ENCODE results near the gene LEUTX. TPM values are rescaled to one million over a fixed set of nuclear protein-coding genes. Genes with fewer than 3 reads are reported as not detected.

Gene LEUTX
- total RNA-seq: not detected

DNA sequence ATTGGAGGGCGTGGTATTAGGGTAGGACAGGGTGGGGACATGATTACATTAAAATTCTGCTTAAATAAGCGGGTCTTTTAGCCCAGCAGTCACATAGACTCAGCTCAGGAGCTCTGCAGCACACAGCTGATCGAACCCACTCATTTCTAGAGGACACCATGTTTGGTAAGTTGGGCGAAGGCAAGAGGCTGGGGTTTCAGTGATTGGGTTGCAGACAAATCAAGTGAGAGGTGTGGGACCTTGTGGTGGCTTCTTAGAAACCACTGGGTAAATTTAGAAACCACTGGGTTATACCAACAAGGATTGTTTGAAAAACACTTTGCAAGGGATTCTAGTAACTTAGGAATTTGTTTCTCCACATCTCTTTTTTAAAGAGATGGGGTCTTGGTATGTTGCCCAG is at the start of gene LEUTX:
LEUTX (plus strand) TSS at position 92 of the 400 bp plus-strand sequence; CDS start at position 159, 67 bp downstream.
- no peak within 1 kb of the TSS for H3K9ac ChIP-seq (ENCODE audit: low read depth in 1 of 3, low read length in 3 of 3)
- no peaks in the 10 kb centered on the region for H3K9me3 ChIP-seq (ENCODE audit: control insufficient read depth in 3 of 3, low read length in 3 of 3)
- H3K27ac ChIP-seq (ENCODE audit: low read depth, low read length): no peak within 1 kb of the TSS
- H3K36me3 ChIP-seq (ENCODE audit: control insufficient read depth in 3 of 3, insufficient read depth in 3 of 3, low read length in 3 of 3): no peaks in the 10 kb centered on the region
- no peaks in the 10 kb centered on the region for H3K27me3 ChIP-seq (ENCODE audit: control insufficient read depth in 3 of 3, insufficient read depth in 3 of 3, low read length in 3 of 3)
- H3K4me3 ChIP-seq (ENCODE audit: low read length in 3 of 3): no peak within 1 kb of the TSS
- H3K4me1 ChIP-seq (ENCODE audit: control insufficient read depth in 3 of 3, insufficient read depth in 3 of 3, low read length in 3 of 3): no peaks in the 10 kb centered on the region

- Histone ChIP-seq H3K9me3 (ENCODE audit: control insufficient read depth in 3 of 3, low read length in 3 of 3) (no peaks in the 10 kb centered on the region), H3K27ac (ENCODE audit: low read depth, low read length) (no peak overlapping the region), H3K4me1 (ENCODE audit: control insufficient read depth in 3 of 3, insufficient read depth in 3 of 3, low read length in 3 of 3) (no peaks in the 10 kb centered on the region), H3K4me3 (ENCODE audit: low read length in 3 of 3) (no peak overlapping the region), H3K9ac (ENCODE audit: low read depth in 1 of 3, low read length in 3 of 3) (no peak overlapping the region), H3K27me3 (ENCODE audit: control insufficient read depth in 3 of 3, insufficient read depth in 3 of 3, low read length in 3 of 3) (peaks cover 0 to 6% (median 0%) of the 10 kb centered on the region in 3 donors), H3K36me3 (ENCODE audit: control insufficient read depth in 3 of 3, insufficient read depth in 3 of 3, low read length in 3 of 3) (no peaks in the 10 kb centered on the region)
Measured at GRCh38 chr19:39729594-39729993, 49.1 kb upstream of the LEUTX start.

- no peak overlapping the region for H3K9ac ChIP-seq (ENCODE audit: low read depth in 1 of 3, low read length in 3 of 3)
- H3K4me1 ChIP-seq (ENCODE audit: control insufficient read depth in 3 of 3, insufficient read depth in 3 of 3, low read length in 3 of 3): no peaks in the 10 kb centered on the region
- no peak overlapping the region for H3K4me3 ChIP-seq (ENCODE audit: low read length in 3 of 3)
- H3K9me3 ChIP-seq (ENCODE audit: control insufficient read depth in 3 of 3, low read length in 3 of 3): no peaks in the 10 kb centered on the region
- H3K36me3 ChIP-seq (ENCODE audit: control insufficient read depth in 3 of 3, insufficient read depth in 3 of 3, low read length in 3 of 3): no peaks in the 10 kb centered on the region
- no peak overlapping the region for H3K27ac ChIP-seq (ENCODE audit: low read depth, low read length)
- H3K27me3 ChIP-seq (ENCODE audit: control insufficient read depth in 3 of 3, insufficient read depth in 3 of 3, low read length in 3 of 3): peaks cover 0 to 6% (median 0%) of the 10 kb centered on the region in 3 donors
Measured at GRCh38 chr19:39731685-39732084, 47.0 kb upstream of the LEUTX start.

- Histone ChIP-seq H3K9me3 (ENCODE audit: control insufficient read depth in 3 of 3, low read length in 3 of 3) (no peaks in the 10 kb centered on the region), H3K36me3 (ENCODE audit: control insufficient read depth in 3 of 3, insufficient read depth in 3 of 3, low read length in 3 of 3) (no peaks in the 10 kb centered on the region), H3K9ac (ENCODE audit: low read depth in 1 of 3, low read length in 3 of 3) (no peak overlapping the region), H3K4me3 (ENCODE audit: low read length in 3 of 3) (no peak overlapping the region), H3K27ac (ENCODE audit: low read depth, low read length) (no peak overlapping the region), H3K4me1 (ENCODE audit: control insufficient read depth in 3 of 3, insufficient read depth in 3 of 3, low read length in 3 of 3) (no peaks in the 10 kb centered on the region), H3K27me3 (ENCODE audit: control insufficient read depth in 3 of 3, insufficient read depth in 3 of 3, low read length in 3 of 3) (peaks cover 0 to 7% (median 7%) of the 10 kb centered on the region in 3 donors)
Measured at GRCh38 chr19:39733841-39734240, 44.8 kb upstream of the LEUTX start.

DNA sequence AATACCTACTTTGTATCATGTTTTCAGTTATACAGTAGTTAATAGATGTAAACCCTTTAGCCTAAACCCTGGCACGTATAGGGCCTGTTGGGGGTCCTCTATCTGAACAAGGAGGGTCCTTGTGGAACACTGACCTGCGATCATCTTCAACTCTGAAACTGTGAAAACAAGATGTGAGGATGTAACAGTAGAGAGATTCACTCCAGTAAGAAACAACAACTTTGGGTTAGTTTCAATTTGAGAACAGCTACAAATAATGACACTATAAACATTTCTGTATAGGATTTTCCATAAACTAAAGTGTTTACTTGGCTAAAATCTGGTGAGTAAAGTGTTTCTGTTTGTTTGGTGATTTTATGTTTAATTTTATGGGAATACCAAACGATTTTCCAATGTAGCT is 43.0 kb upstream of the LEUTX start:
- Histone ChIP-seq H3K4me1 (ENCODE audit: control insufficient read depth in 3 of 3, insufficient read depth in 3 of 3, low read length in 3 of 3) (no peaks in the 10 kb centered on the region), H3K9ac (ENCODE audit: low read depth in 1 of 3, low read length in 3 of 3) (no peak overlapping the region), H3K27ac (ENCODE audit: low read depth, low read length) (no peak overlapping the region), H3K4me3 (ENCODE audit: low read length in 3 of 3) (no peak overlapping the region), H3K9me3 (ENCODE audit: control insufficient read depth in 3 of 3, low read length in 3 of 3) (no peaks in the 10 kb centered on the region), H3K27me3 (ENCODE audit: control insufficient read depth in 3 of 3, insufficient read depth in 3 of 3, low read length in 3 of 3) (peaks cover 0 to 7% (median 7%) of the 10 kb centered on the region in 3 donors), H3K36me3 (ENCODE audit: control insufficient read depth in 3 of 3, insufficient read depth in 3 of 3, low read length in 3 of 3) (no peaks in the 10 kb centered on the region)

DNA sequence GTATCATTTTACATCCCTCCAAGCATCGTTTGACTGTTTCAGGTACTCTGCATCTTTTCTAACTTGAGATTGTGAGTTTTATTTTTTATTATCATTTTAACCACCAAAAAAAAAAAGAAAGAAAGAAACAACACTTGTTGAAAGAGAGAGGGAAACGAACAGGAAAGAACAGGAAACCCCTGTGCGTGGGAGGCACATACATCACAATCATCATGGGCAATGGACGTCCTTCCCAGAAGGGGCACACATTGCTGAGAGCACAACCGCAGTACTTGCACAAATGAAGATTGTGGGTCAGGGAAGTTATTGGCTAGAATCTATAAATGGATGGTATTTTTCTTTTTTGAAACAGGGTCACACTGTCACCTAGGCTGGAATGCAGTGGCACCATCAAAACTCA is 42.6 kb upstream of the LEUTX start:
- Histone ChIP-seq H3K27me3 (ENCODE audit: control insufficient read depth in 3 of 3, insufficient read depth in 3 of 3, low read length in 3 of 3) (peaks cover 0 to 7% (median 7%) of the 10 kb centered on the region in 3 donors), H3K9me3 (ENCODE audit: control insufficient read depth in 3 of 3, low read length in 3 of 3) (no peaks in the 10 kb centered on the region), H3K9ac (ENCODE audit: low read depth in 1 of 3, low read length in 3 of 3) (no peak overlapping the region), H3K4me3 (ENCODE audit: low read length in 3 of 3) (no peak overlapping the region), H3K27ac (ENCODE audit: low read depth, low read length) (no peak overlapping the region), H3K4me1 (ENCODE audit: control insufficient read depth in 3 of 3, insufficient read depth in 3 of 3, low read length in 3 of 3) (no peaks in the 10 kb centered on the region), H3K36me3 (ENCODE audit: control insufficient read depth in 3 of 3, insufficient read depth in 3 of 3, low read length in 3 of 3) (no peaks in the 10 kb centered on the region)

GRCh38 chr19:39737351-39737750 is 41.3 kb upstream of the LEUTX start:
- H3K4me1 ChIP-seq (ENCODE audit: control insufficient read depth in 3 of 3, insufficient read depth in 3 of 3, low read length in 3 of 3): no peaks in the 10 kb centered on the region
- H3K9ac ChIP-seq (ENCODE audit: low read depth in 1 of 3, low read length in 3 of 3): no peak overlapping the region
- no peak overlapping the region for H3K4me3 ChIP-seq (ENCODE audit: low read length in 3 of 3)
- H3K9me3 ChIP-seq (ENCODE audit: control insufficient read depth in 3 of 3, low read length in 3 of 3): no peaks in the 10 kb centered on the region
- H3K27me3 ChIP-seq (ENCODE audit: control insufficient read depth in 3 of 3, insufficient read depth in 3 of 3, low read length in 3 of 3): peaks cover 0 to 7% (median 7%) of the 10 kb centered on the region in 3 donors
- no peak overlapping the region for H3K27ac ChIP-seq (ENCODE audit: low read depth, low read length)
- H3K36me3 ChIP-seq (ENCODE audit: control insufficient read depth in 3 of 3, insufficient read depth in 3 of 3, low read length in 3 of 3): no peaks in the 10 kb centered on the region

DNA sequence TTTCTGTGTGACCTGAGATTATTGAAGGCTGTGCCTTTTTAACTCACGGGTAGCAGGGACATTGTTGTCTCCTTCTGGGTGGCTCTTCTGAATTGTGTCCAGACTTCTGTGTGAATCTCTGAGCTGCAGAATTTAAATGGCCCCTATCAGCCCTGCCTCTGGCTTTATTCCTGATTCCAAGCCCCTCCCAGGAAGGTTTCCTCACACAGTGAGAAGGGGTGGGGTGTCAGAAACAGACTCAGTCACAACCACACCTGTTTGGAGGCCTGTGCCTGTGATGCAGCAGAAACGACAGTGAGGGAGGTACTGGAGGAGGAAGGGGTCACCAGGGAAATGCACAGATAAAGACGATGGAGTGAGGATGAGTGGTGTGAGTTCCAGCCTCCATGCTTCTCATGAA is 40.8 kb upstream of the LEUTX start, which contains the start of gene CLC:
CLC (minus strand) TSS at position 139 of the 400 bp plus-strand sequence; CDS start at position 62, 77 bp downstream.
- Histone ChIP-seq H3K27ac (ENCODE audit: low read depth, low read length) (no peak within 1 kb of the TSS), H3K9ac (ENCODE audit: low read depth in 1 of 3, low read length in 3 of 3) (no peak within 1 kb of the TSS), H3K4me1 (ENCODE audit: control insufficient read depth in 3 of 3, insufficient read depth in 3 of 3, low read length in 3 of 3) (no peaks in the 10 kb centered on the region), H3K36me3 (ENCODE audit: control insufficient read depth in 3 of 3, insufficient read depth in 3 of 3, low read length in 3 of 3) (no peaks in the 10 kb centered on the region), H3K27me3 (ENCODE audit: control insufficient read depth in 3 of 3, insufficient read depth in 3 of 3, low read length in 3 of 3) (peaks cover 0 to 7% (median 7%) of the 10 kb centered on the region in 3 donors), H3K4me3 (ENCODE audit: low read length in 3 of 3) (no peak within 1 kb of the TSS), H3K9me3 (ENCODE audit: control insufficient read depth in 3 of 3, low read length in 3 of 3) (no peaks in the 10 kb centered on the region)

- Histone ChIP-seq H3K9me3 (ENCODE audit: control insufficient read depth in 3 of 3, low read length in 3 of 3) (no peaks in the 10 kb centered on the region), H3K36me3 (ENCODE audit: control insufficient read depth in 3 of 3, insufficient read depth in 3 of 3, low read length in 3 of 3) (no peaks in the 10 kb centered on the region), H3K27ac (ENCODE audit: low read depth, low read length) (no peak overlapping the region), H3K4me1 (ENCODE audit: control insufficient read depth in 3 of 3, insufficient read depth in 3 of 3, low read length in 3 of 3) (no peaks in the 10 kb centered on the region), H3K4me3 (ENCODE audit: low read length in 3 of 3) (no peak overlapping the region), H3K27me3 (ENCODE audit: control insufficient read depth in 3 of 3, insufficient read depth in 3 of 3, low read length in 3 of 3) (peaks cover 0 to 7% (median 7%) of the 10 kb centered on the region in 3 donors), H3K9ac (ENCODE audit: low read depth in 1 of 3, low read length in 3 of 3) (no peak overlapping the region)
Measured at GRCh38 chr19:39738814-39739213, 39.8 kb upstream of the LEUTX start.

- Histone ChIP-seq H3K9ac (ENCODE audit: low read depth in 1 of 3, low read length in 3 of 3) (no peak overlapping the region), H3K36me3 (ENCODE audit: control insufficient read depth in 3 of 3, insufficient read depth in 3 of 3, low read length in 3 of 3) (no peaks in the 10 kb centered on the region), H3K9me3 (ENCODE audit: control insufficient read depth in 3 of 3, low read length in 3 of 3) (no peaks in the 10 kb centered on the region), H3K27me3 (ENCODE audit: control insufficient read depth in 3 of 3, insufficient read depth in 3 of 3, low read length in 3 of 3) (peaks cover 0 to 7% (median 7%) of the 10 kb centered on the region in 3 donors), H3K27ac (ENCODE audit: low read depth, low read length) (no peak overlapping the region), H3K4me1 (ENCODE audit: control insufficient read depth in 3 of 3, insufficient read depth in 3 of 3, low read length in 3 of 3) (no peaks in the 10 kb centered on the region), H3K4me3 (ENCODE audit: low read length in 3 of 3) (no peak overlapping the region)
Measured at GRCh38 chr19:39740395-39740794, 38.3 kb upstream of the LEUTX start.

Data from skeletal muscle tissue (tissue), 4 donors.